ENCODE results near the gene BARD1.

GRCh38 chr2:214843823-214844222 is 34.3 kb upstream of the BARD1 start:
- TF ChIP-seq CTCF (IDR thresholded peaks at IDR 0.05; ENCODE audit: control extremely low read depth in 1 of 3, insufficient read depth in 1 of 3, low read depth in 1 of 3, low read length in 3 of 3) (no peak), SUZ12 (IDR thresholded peaks at IDR 0.05; ENCODE audit: low read length) (no peak), ZNF274 (IDR thresholded peaks at IDR 0.05; ENCODE audit: borderline replicate concordance, extremely low read depth, low read length) (no peak), KDM4A (IDR thresholded peaks at IDR 0.05; ENCODE audit: low read depth, low read length, severe bottlenecking) (no peak), JUND (IDR thresholded peaks at IDR 0.05; ENCODE audit: low read length) (no peak), TEAD4 (IDR thresholded peaks at IDR 0.05; ENCODE audit: low read depth, low read length) (no peak), GTF2F1 (IDR thresholded peaks at IDR 0.05; ENCODE audit: borderline replicate concordance, low read depth, low read length) (no peak)
- TF ChIP-seq, protein P1, sequence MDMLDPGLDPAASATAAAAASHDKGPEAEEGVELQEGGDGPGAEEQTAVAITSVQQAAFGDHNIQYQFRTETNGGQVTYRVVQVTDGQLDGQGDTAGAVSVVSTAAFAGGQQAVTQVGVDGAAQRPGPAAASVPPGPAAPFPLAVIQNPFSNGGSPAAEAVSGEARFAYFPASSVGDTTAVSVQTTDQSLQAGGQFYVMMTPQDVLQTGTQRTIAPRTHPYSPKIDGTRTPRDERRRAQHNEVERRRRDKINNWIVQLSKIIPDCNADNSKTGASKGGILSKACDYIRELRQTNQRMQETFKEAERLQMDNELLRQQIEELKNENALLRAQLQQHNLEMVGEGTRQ (IDR thresholded peaks at IDR 0.05; ENCODE audit: low read length), result no peak
